ENCODE measurements around the gene SETX. TPM values are rescaled to one million over a fixed set of nuclear protein-coding genes. Genes with fewer than 3 reads are reported as not detected.

The SETX gene
- total and polyA plus RNA-seq, 10 of the 15 experiments (the other 5 are each of a cell fraction or from before 2014, with no cell fraction given), result 15.8 to 75.7 (median 37.0) TPM

- 79% methylated on average over 19 of the region's 19 CpGs for WGBS (ENCODE audit: insufficient coverage, insufficient replicate concordance, low lambda C conversion rate, missing lambda C conversion rate)
- no peak for ATAC-seq
These were observed 111.4 kb downstream of the SETX start for GRCh38 chr9:132243156-132244074.

DNA sequence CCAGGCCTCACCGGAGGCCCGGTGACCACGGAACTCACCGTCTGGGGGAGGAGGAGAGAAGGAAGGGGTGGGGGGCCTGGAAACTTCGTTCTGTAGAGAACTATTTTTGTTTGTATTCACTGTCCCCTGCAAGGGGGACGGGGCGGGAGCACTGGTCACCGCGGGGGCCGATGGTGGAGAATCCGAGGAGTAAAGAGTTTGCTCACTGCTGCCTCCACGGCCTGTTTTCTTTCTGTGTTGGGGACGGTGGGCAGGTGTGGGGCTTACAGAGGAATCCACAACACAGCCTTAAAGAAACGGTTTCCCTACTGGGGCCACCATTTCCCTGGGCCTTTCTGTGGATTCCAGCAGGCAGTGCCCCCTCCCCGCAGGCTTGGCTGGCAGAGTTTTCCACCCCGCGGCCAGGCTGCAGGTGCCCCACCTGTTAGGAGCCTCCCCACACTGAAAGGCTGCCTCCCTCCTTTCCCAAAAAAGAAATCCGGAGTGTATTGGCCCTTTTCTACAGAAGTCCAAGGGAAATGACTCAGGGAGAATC lies 112.1 kb downstream of the SETX start:
- 14% methylated on average over 15 of the region's 18 CpGs for WGBS (ENCODE audit: insufficient coverage, insufficient replicate concordance, low lambda C conversion rate, missing lambda C conversion rate)
- Histone ChIP-seq H3K27me3 (replicated peaks in 1 of 2; ENCODE audit: control insufficient read depth in 2 of 2, insufficient read depth in 2 of 2, low read length in 1 of 2) (peaks cover 0 to 6% of the 10 kb centered on the region in 2 experiments; a peak in 1 of 4 replicates), H3K4me2 (ENCODE audit: control insufficient read depth, insufficient read depth) (peak overlapping the region; percentile 97), H3K27ac (ENCODE audit: control insufficient read depth, insufficient read depth) (no peak overlapping the region), H3K9me3 (replicated peaks; ENCODE audit: control insufficient read depth, insufficient read depth, low read length) (no peaks in the 10 kb centered on the region), H3K9ac (ENCODE audit: control insufficient read depth, insufficient read depth, low read length) (peak overlapping the region; percentile 28), H4K20me1 (ENCODE audit: control insufficient read depth, insufficient read depth) (no peaks in the 10 kb centered on the region), H3K79me2 (ENCODE audit: control insufficient read depth, insufficient read depth, low read length) (no peaks in the 10 kb centered on the region), H3K4me3 (peak overlapping the region; percentile 69), H2AFZ (ENCODE audit: control insufficient read depth, low read depth, low read length) (peak overlapping the region; percentile 28), H3K4me1 (ENCODE audit: control insufficient read depth, insufficient read depth, low read length) (peaks cover 3% of the 10 kb centered on the region), H3K36me3 (ENCODE audit: control insufficient read depth in 2 of 2, insufficient read depth in 2 of 2, low read length in 1 of 2) (no peaks in the 10 kb centered on the region)
- ChIA-PET POLR2A (no interaction called here), SMC1A (ENCODE audit: uncharacterized antibody, unreplicated experiment) (no interaction called here), RAD21 (ENCODE audit: unreplicated experiment) (no interaction called here), CTCF (interaction anchor here (1.1 to 1.6 kb wide), 2 partner anchors 10 to 16 kb away, joined by 4 to 9 read pairs; no protein-coding TSS in a partner anchor)
- intact Hi-C loops (cut with micrococcal nuclease; ENCODE audit: unreplicated experiment) (loop anchor here (1.0 kb wide), 1 partner anchor 487 kb away; no protein-coding TSS in a partner anchor), in situ Hi-C loops (cut with MboI) (loop anchor here (25.0 kb wide), 1 partner anchor 655 kb away; no protein-coding TSS in a partner anchor)
- no TSS peak for BruUV-seq (replicated peaks)
- ATAC-seq (no peak), DNase-seq (ENCODE audit: low read depth, low spot score) (no peak), FAIRE-seq (no peak)
- no peak for TF ChIP-seq GATAD2B (conservative IDR thresholded peaks at IDR 0.05; ENCODE audit: low read depth)
- TF ChIP-seq, protein P1, sequence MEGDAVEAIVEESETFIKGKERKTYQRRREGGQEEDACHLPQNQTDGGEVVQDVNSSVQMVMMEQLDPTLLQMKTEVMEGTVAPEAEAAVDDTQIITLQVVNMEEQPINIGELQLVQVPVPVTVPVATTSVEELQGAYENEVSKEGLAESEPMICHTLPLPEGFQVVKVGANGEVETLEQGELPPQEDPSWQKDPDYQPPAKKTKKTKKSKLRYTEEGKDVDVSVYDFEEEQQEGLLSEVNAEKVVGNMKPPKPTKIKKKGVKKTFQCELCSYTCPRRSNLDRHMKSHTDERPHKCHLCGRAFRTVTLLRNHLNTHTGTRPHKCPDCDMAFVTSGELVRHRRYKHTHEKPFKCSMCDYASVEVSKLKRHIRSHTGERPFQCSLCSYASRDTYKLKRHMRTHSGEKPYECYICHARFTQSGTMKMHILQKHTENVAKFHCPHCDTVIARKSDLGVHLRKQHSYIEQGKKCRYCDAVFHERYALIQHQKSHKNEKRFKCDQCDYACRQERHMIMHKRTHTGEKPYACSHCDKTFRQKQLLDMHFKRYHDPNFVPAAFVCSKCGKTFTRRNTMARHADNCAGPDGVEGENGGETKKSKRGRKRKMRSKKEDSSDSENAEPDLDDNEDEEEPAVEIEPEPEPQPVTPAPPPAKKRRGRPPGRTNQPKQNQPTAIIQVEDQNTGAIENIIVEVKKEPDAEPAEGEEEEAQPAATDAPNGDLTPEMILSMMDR (IDR thresholded peaks at IDR 0.05 in 2 of 3, conservative IDR thresholded peaks at IDR 0.05 in 1 of 3; ENCODE audit: control insufficient read depth in 2 of 3, extremely low read depth in 1 of 3, insufficient read depth in 1 of 3, low read depth in 3 of 3, low read length in 3 of 3), result 0 out of 6 replicates have a peak, but pooled peaks of 1 of the 3 experiments have one; percentile 1

More at GRCh38 chr9:132243156-132244074, 111.4 kb downstream of the SETX start:
- DNase-seq (ENCODE audit: low read depth, low spot score) (no peak), FAIRE-seq (no peak)
- Histone ChIP-seq H3K36me3 (ENCODE audit: control insufficient read depth in 2 of 2, insufficient read depth in 2 of 2, low read length in 1 of 2) (no peaks in the 10 kb centered on the region), H2AFZ (ENCODE audit: control insufficient read depth, low read depth, low read length) (no peak overlapping the region), H3K4me2 (ENCODE audit: control insufficient read depth, insufficient read depth) (no peak overlapping the region), H3K9ac (ENCODE audit: control insufficient read depth, insufficient read depth, low read length) (no peak overlapping the region), H3K27me3 (replicated peaks in 1 of 2; ENCODE audit: control insufficient read depth in 2 of 2, insufficient read depth in 2 of 2, low read length in 1 of 2) (peaks cover 0 to 6% of the 10 kb centered on the region in 2 experiments; a peak in 1 of 4 replicates), H3K79me2 (ENCODE audit: control insufficient read depth, insufficient read depth, low read length) (no peaks in the 10 kb centered on the region), H3K4me1 (ENCODE audit: control insufficient read depth, insufficient read depth, low read length) (peaks cover 3% of the 10 kb centered on the region), H4K20me1 (ENCODE audit: control insufficient read depth, insufficient read depth) (no peaks in the 10 kb centered on the region), H3K4me3 (no peak overlapping the region), H3K27ac (ENCODE audit: control insufficient read depth, insufficient read depth) (no peak overlapping the region), H3K9me3 (replicated peaks; ENCODE audit: control insufficient read depth, insufficient read depth, low read length) (no peaks in the 10 kb centered on the region)
- in situ Hi-C loops (cut with MboI) (loop anchor here (25.0 kb wide), 1 partner anchor 656 kb away; no protein-coding TSS in a partner anchor), intact Hi-C loops (cut with micrococcal nuclease; ENCODE audit: unreplicated experiment) (no loop called here)
- BruUV-seq (replicated peaks), result no TSS peak
- POLR2A ChIA-PET, result no interaction called here
- RAD21 ChIA-PET (ENCODE audit: unreplicated experiment), result no interaction called here
- SMC1A ChIA-PET (ENCODE audit: uncharacterized antibody, unreplicated experiment), result no interaction called here
- CTCF ChIA-PET, result interaction anchor here (0.6 to 1.6 kb wide), 4 partner anchors 10 to 166 kb away, joined by 3 to 9 read pairs (median 4); no protein-coding TSS in a partner anchor
- TF ChIP-seq POLR2AphosphoS5 (IDR thresholded peaks at IDR 0.05; ENCODE audit: low read length), result no peak
- TF ChIP-seq RUNX3 (IDR thresholded peaks at IDR 0.05; ENCODE audit: low read length), result no peak
- no peak for TF ChIP-seq FOXK2 (IDR thresholded peaks at IDR 0.05)

Measured in GM12878 (cell line).